Measurements from ENCODE around the gene GALK2.
"Not testable (repeated sequence)": the region's sequence is repeated elsewhere in the genome, so short reads cannot be mapped to it uniquely, and the experiment has no call there.

GALK2 gene

DNA sequence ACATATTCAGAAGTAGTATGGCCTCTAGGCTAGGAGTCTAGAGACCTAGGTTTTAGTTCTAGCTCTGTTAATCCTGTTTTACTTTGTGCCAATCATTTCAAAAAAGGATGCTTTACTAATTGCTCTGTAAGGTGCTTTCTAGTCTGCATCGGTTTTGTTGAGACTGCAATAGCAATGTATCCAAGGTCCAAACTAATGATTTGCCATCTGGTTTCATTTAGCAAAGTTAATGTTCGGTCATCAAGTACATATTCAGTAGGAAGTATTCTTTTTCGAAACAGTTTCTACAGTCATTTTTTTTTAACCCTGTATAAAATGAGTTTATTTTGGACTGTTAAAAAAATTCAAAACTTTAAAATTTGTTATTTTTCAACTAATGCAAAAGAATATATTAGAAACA lies 2.0 kb upstream of the GALK2 start:
- no peak for DNase-seq

DNA sequence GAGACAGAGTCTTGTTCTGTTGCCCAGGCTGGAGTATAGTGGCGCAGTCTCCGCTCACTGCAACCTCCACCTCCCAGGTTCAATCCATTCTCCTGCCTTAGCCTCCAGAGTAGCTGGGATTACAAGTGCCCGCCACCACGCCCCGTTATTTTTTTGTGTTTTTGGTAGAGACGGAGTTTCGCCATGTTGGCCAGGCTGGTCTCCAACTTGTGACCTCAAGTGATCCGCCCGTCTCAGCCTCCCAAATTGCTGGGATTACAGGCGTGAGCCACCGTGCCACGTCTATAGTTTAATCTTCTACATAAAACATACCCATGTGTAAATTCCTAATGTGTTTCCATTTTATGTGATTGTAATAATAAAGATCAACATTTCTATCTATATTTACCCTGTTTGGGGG lies 1.7 kb downstream of the GALK2 start:
- no peak for DNase-seq

- DNase-seq, result no peak
Observed at GRCh38 chr15:49174902-49175301, 4.9 kb downstream of the GALK2 start.

GRCh38 chr15:49175582-49176397 lies 5.7 kb downstream of the GALK2 start:
- DNase-seq, result not testable (repeated sequence)

- DNase-seq, result no peak
Observed at GRCh38 chr15:49178497-49178896, 8.4 kb downstream of the GALK2 start.

GRCh38 chr15:49179433-49180190 lies 9.6 kb downstream of the GALK2 start:
- DNase-seq, result no peak

- no peak for DNase-seq
Observed at GRCh38 chr15:49182128-49182527, 12.1 kb downstream of the GALK2 start.

DNA sequence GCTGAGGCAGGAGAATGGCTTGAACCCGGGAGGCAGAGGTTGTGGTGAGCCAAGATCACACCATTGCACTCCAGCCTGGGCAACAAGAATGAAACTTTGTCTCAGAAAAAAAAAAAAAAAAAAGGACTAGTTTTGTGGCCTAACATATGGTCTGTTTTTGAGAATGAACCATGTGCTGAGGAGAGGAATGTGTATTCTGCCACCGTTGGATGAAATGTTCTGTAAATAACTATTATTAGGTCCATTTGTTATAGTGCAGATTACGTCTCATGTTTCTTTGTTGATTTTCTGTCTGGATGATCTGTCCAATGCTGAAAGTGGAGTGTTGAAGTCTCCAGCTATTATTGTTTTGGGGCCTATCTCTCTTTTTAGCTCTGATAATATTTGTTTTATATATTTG lies 13.7 kb downstream of the GALK2 start:
- DNase-seq, result not testable (repeated sequence)

- DNase-seq, result no peak
Observed at GRCh38 chr15:49185473-49185872, 15.4 kb downstream of the GALK2 start.

- peak; percentile 29 for DNase-seq
Observed at GRCh38 chr15:49187549-49188245, 17.6 kb downstream of the GALK2 start.

- DNase-seq, result no peak
Observed at GRCh38 chr15:49188933-49189332, 18.9 kb downstream of the GALK2 start.

DNA sequence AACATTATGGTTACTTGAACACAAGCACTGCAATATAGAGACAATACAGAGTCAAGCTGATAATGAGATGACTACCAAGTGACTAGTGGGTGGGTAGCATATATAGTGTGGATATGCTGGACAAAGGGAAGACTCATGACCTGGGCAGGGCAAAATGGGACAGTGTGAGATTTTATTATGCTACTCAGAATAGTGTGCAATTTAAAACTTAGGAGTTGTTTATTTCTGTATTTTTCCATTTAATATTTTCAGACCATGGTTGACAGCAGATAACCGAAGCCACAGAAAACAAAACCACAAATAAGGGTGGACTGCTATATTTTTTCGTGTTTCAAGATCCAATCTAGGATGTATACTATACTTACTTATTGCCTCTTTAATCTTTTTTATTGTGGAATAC lies 19.6 kb downstream of the GALK2 start:
- DNase-seq, result no peak

DNA sequence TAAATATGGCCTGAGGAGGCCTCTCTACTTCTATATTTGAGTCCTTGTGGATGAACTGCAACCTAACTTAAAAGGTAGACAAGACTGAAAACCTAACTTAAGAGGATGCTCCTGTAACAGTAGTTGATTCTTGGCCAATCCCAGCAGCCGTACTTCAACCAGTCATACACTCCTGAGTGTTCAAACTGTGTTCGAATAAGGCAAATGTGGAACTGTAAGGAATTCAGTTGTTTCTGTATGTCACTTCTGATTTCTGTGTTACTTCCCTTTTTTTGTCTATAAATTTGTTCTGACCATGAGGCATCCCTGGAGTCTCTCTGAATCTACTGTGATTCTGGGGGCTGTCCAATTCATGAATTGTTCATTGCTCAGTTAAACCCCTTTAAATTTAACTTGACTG lies 20.5 kb downstream of the GALK2 start:
- no peak for DNase-seq

DNA sequence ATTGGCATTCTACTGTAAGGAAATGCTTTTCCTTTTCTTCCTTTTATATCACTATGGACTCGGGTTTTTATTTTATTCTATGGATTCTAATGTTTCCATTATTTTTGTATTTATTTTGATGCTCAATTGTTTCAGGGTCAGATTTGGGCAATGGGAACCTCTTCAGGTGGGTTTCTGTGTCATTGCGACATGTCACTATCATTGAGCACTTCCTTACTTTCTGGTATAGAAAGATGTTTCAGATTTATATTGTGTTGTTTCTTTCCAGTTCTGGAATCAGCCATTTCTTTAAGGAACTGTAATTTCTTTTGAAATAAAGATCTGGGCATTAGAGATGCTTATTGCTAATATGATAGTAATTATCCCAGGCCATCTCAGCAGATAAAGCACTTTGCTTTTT lies 21.8 kb downstream of the GALK2 start:
- no peak for DNase-seq

GRCh38 chr15:49196856-49197255 lies 26.8 kb downstream of the GALK2 start:
- DNase-seq, result no peak

GRCh38 chr15:49199666-49200065 lies 29.6 kb downstream of the GALK2 start:
- peak; percentile 2 for DNase-seq

DNA sequence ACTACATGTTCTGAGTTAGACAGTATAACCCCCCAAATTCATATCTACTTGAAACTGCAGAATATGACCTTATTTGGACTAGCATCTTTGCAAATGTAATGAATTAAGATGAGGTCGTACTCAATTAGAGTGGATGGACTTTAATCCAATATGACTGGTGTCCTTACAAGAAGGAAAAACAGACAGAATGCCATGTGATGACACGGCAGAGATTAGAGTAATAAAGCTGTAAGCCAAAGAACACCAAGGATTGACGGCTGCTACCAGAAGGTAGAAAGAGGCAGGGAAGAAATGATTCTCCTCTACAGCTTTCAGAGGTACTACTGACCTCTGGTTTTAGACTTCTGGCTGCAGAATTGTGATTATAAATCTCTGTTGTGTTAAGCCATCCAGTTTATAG lies 30.3 kb downstream of the GALK2 start:
- DNase-seq, result no peak

DNA sequence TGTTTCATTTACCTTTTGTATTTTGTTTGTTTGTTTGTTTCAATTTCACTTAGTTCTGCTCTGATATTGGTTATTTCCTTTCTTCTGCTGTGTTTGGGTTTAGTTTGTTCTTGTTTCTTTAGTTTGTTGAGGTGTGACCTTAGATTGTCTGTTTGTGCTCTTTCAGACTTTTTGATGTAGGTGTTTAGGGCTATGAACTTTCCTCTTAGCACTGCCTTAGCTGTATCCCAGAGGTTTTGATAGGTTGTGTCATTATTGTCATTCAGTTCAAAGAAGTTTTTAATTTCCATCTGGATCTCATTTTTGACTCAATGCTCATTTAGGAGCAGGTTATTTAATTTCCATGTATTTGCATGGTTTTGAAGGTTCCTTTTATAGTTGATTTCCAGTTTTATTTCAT lies 38.1 kb downstream of the GALK2 start:
- not testable (repeated sequence) for DNase-seq

DNA sequence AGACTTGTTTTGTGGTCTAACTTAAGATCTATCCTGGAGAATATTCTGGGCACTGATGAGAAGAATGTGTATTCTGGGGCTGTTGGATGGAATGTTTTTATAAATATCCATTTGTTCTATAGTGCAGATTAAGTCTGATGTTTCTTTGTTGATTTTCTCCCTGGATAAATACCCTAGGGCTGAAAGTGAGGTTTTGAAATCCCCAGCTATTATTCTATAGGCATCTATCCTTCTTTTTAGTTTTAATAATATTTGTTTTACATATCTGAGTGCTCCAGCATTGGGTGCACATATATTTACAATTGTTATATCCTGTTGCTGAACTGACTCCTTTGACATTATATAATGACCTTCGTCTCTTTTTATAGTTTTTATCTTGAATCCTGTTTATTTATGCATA lies 42.9 kb downstream of the GALK2 start:
- DNase-seq, result no peak

GRCh38 chr15:49215768-49216739 lies 46.0 kb downstream of the GALK2 start:
- no peak for DNase-seq

- peak; percentile 13 for DNase-seq
Observed at GRCh38 chr15:49223536-49224274, 53.7 kb downstream of the GALK2 start.
